GM21529 (cell line): ENCODE results near the gene LILRB3.
"Not testable (repeated sequence)": the region's sequence is repeated elsewhere in the genome, so short reads cannot be mapped to it uniquely, and the experiment has no call there.

Experiments used
- ATAC-seq: cut with Tn5 transposase; IDR thresholded peaks from one replicate; pipeline ENCODE4 v1.9.1; 2021; ENCODE audit not compliant: unreplicated experiment

LILRB3 gene

GRCh38 chr19:54222474-54223276 lies at the start of gene LILRB3:
TSS of gene LILRB3 (minus strand) at chr19:54223007. CDS start at chr19:54222976, 31 bp downstream.
- not testable (repeated sequence) for ATAC-seq

- ATAC-seq, result not testable (repeated sequence)
These were observed 49.4 kb upstream of the LILRB3 start for GRCh38 chr19:54272181-54272580.

- ATAC-seq, result not testable (repeated sequence)
These were observed 48.8 kb upstream of the LILRB3 start for GRCh38 chr19:54271587-54271986.

GRCh38 chr19:54271106-54271505 lies 48.3 kb upstream of the LILRB3 start:
- ATAC-seq, result no peak

GRCh38 chr19:54268936-54269335 lies 46.1 kb upstream of the LILRB3 start:
- no peak for ATAC-seq

- no peak for ATAC-seq
These were observed 43.3 kb upstream of the LILRB3 start for GRCh38 chr19:54266133-54266532.

- ATAC-seq, result no peak
These were observed 39.7 kb upstream of the LILRB3 start for GRCh38 chr19:54262470-54262869.

- no peak for ATAC-seq
These were observed 39.3 kb upstream of the LILRB3 start for GRCh38 chr19:54262066-54262465.

- no peak for ATAC-seq
These were observed 34.3 kb upstream of the LILRB3 start, which contains the start of gene LILRB5 for GRCh38 chr19:54257116-54257480. TSS of gene LILRB5 (minus strand) at chr19:54257273. CDS start at chr19:54257193, 80 bp downstream.

GRCh38 chr19:54256250-54257115 lies 33.7 kb upstream of the LILRB3 start:
- no peak for ATAC-seq

GRCh38 chr19:54255105-54255775 lies 32.4 kb upstream of the LILRB3 start:
- no peak for ATAC-seq

GRCh38 chr19:54254195-54254906 lies 31.5 kb upstream of the LILRB3 start:
- no peak for ATAC-seq

- no peak for ATAC-seq
These were observed 30.8 kb upstream of the LILRB3 start for GRCh38 chr19:54253331-54254194.

GRCh38 chr19:54252845-54253244 lies 30.0 kb upstream of the LILRB3 start:
- no peak for ATAC-seq

- no peak for ATAC-seq
These were observed 29.4 kb upstream of the LILRB3 start for GRCh38 chr19:54252243-54252642.

GRCh38 chr19:54248016-54248601 lies 25.3 kb upstream of the LILRB3 start:
- no peak for ATAC-seq

- ATAC-seq, result no peak
These were observed 24.5 kb upstream of the LILRB3 start for GRCh38 chr19:54247106-54247930.

GRCh38 chr19:54245936-54246335 lies 23.1 kb upstream of the LILRB3 start:
- ATAC-seq, result no peak
